H9 (cell line): ENCODE measurements around the gene DLG2. TPM values are rescaled to one million over a fixed set of nuclear protein-coding genes. Genes with fewer than 3 reads are reported as not detected.

ENCODE experiments used
- DNase-seq: peaks from one replicate; pipeline ENCODE4 v3.0.0-alpha.2; 2017
- H2AFZ ChIP-seq: one replicate; pipeline ENCODE4 v1.6.1; 2013; ENCODE audit warnings: mild to moderate bottlenecking, low read length, control low read depth, moderate library complexity
- H2AK5ac ChIP-seq: 2 replicates; pipeline ENCODE4 v1.6.1; 2013; ENCODE audit warnings: low read length, control low read depth, mixed read lengths; ENCODE audit not compliant: insufficient read length
- H2BK120ac ChIP-seq: one replicate; pipeline ENCODE4 v1.6.1; 2013; ENCODE audit warnings: low read depth, mild to moderate bottlenecking, low read length, control low read depth, inconsistent platforms; ENCODE audit not compliant: poor library complexity, severe bottlenecking
- H2BK12ac ChIP-seq: 2 replicates; pipeline ENCODE4 v1.6.1; 2013; ENCODE audit warnings: low read length, control low read depth, mixed read lengths, low read depth; ENCODE audit not compliant: insufficient read length
- H2BK15ac ChIP-seq: 2 replicates; pipeline ENCODE4 v1.6.1; 2013; ENCODE audit warnings: low read depth, low read length, control low read depth
- H2BK20ac ChIP-seq: one replicate; pipeline ENCODE4 v1.6.1; 2013; ENCODE audit warnings: low read depth, mild to moderate bottlenecking, low read length, control low read depth, inconsistent platforms; ENCODE audit not compliant: poor library complexity, severe bottlenecking
- H2BK5ac ChIP-seq: 2 replicates; pipeline ENCODE4 v1.6.1; 2013; ENCODE audit warnings: low read length, control low read depth, mixed read lengths; ENCODE audit not compliant: insufficient read length
- H3K14ac ChIP-seq: 2 replicates; pipeline ENCODE4 v1.6.1; 2013; ENCODE audit warnings: low read length, control low read depth; ENCODE audit not compliant: insufficient read depth
- H3K18ac ChIP-seq: 2 replicates; pipeline ENCODE4 v1.6.1; 2013; ENCODE audit warnings: low read depth, mild to moderate bottlenecking, mixed read lengths, low read length, control low read depth; ENCODE audit not compliant: insufficient read length
- H3K23ac ChIP-seq: 2 replicates; pipeline ENCODE4 v1.6.1; 2013; ENCODE audit warnings: low read length, control low read depth, mixed read lengths, low read depth; ENCODE audit not compliant: insufficient read length
- H3K23me2 ChIP-seq: 2 replicates; pipeline ENCODE4 v1.6.1; 2013; ENCODE audit warnings: low read depth, mild to moderate bottlenecking, mixed read lengths, low read length, control low read depth; ENCODE audit not compliant: insufficient read length, poor library complexity, severe bottlenecking
- H3K27ac ChIP-seq: 2 replicates; pipeline ENCODE4 v1.5.1; 2013; ENCODE audit warnings: low read length, control low read depth, mixed read lengths, low read depth; ENCODE audit not compliant: insufficient read length
- H3K27me3 ChIP-seq: 2 replicates; pipeline ENCODE4 v1.6.1; 2013; ENCODE audit warnings: low read length, control low read depth, inconsistent platforms; ENCODE audit not compliant: insufficient read depth
- H3K4ac ChIP-seq: 2 replicates; pipeline ENCODE4 v1.6.1; 2013; ENCODE audit warnings: low read depth, mild to moderate bottlenecking, control low read depth, inconsistent platforms, low read length, moderate library complexity
- H3K4me1 ChIP-seq: 2 replicates; pipeline ENCODE4 v1.6.1; 2013; ENCODE audit warnings: low read length, control low read depth, inconsistent platforms; ENCODE audit not compliant: insufficient read depth
- H3K4me2 ChIP-seq: 2 replicates; pipeline ENCODE4 v1.6.1; 2013; ENCODE audit warnings: low read length, control low read depth, mixed read lengths; ENCODE audit not compliant: insufficient read length, insufficient read depth
- H3K56ac ChIP-seq: 2 replicates; pipeline ENCODE4 v1.6.1; 2013; ENCODE audit warnings: low read depth, mild to moderate bottlenecking, mixed read lengths, low read length, control low read depth; ENCODE audit not compliant: insufficient read length
- H3K79me1 ChIP-seq: 2 replicates; pipeline ENCODE4 v1.6.1; 2013; ENCODE audit warnings: low read depth, mild to moderate bottlenecking, moderate library complexity, low read length, control low read depth, inconsistent platforms; ENCODE audit not compliant: insufficient read depth, poor library complexity, severe bottlenecking
- H3K79me2 ChIP-seq: 2 replicates; pipeline ENCODE4 v1.6.1; 2013; ENCODE audit warnings: low read length, control low read depth, inconsistent platforms; ENCODE audit not compliant: insufficient read depth
- H3K9ac ChIP-seq: 2 replicates; pipeline ENCODE4 v1.6.1; 2013; ENCODE audit warnings: low read length, control low read depth, mixed read lengths; ENCODE audit not compliant: insufficient read length; ENCODE audit errors: extremely low read depth
- H3K9me3 ChIP-seq: one replicate; pipeline ENCODE4 v1.6.1; 2013; ENCODE audit warnings: low read depth, low read length, inconsistent platforms; ENCODE audit not compliant: control insufficient read depth
- H3T11ph ChIP-seq: one replicate; pipeline ENCODE4 v1.6.1; 2013; ENCODE audit warnings: mild to moderate bottlenecking, low read length, control low read depth, inconsistent platforms
- H4K20me1 ChIP-seq: one replicate; pipeline ENCODE4 v1.6.1; 2013; ENCODE audit not compliant: control insufficient read depth, insufficient read length, insufficient read depth
- H4K5ac ChIP-seq: 2 replicates; pipeline ENCODE4 v1.6.1; 2013; ENCODE audit warnings: low read depth, mild to moderate bottlenecking, mixed read lengths, low read length, control low read depth; ENCODE audit not compliant: insufficient read length
- H4K8ac ChIP-seq: replicated peaks from 2 replicates; pipeline ENCODE4 v1.6.1; 2013; ENCODE audit warnings: low read length, control low read depth, mixed read lengths, low read depth; ENCODE audit not compliant: insufficient read length
- H4K91ac ChIP-seq: 2 replicates; pipeline ENCODE4 v1.6.1; 2013; ENCODE audit warnings: low read depth, mild to moderate bottlenecking, moderate library complexity, mixed read lengths, low read length, control low read depth; ENCODE audit not compliant: insufficient read length
- H3K27ac Mint-ChIP-seq, 3 experiments: 2 replicates in 2 of 3; 3 replicates in 1 of 3; pipeline ENCODE4 v1.8.0; 2020 to 2021; ENCODE audit warnings: mixed read lengths in 3 of 3, mild to moderate bottlenecking in 1 of 3, moderate library complexity in 1 of 3
- H3K27me3 Mint-ChIP-seq: 2 replicates; pipeline ENCODE4 v1.8.0; 2021; ENCODE audit warnings: low read depth, mild to moderate bottlenecking, moderate library complexity, mixed read lengths
- H3K36me3 Mint-ChIP-seq, 3 experiments: 2 replicates in 2 of 3; 3 replicates in 1 of 3; pipeline ENCODE4 v1.8.0; 2020 to 2021; ENCODE audit warnings: low read depth in 3 of 3, mixed read lengths in 3 of 3; ENCODE audit not compliant: insufficient read depth in 1 of 3
- H3K4me1 Mint-ChIP-seq, 2 experiments: 2 replicates each; pipeline ENCODE4 v1.8.0; 2020; ENCODE audit warnings: mixed read lengths in 2 of 2
- H3K4me3 Mint-ChIP-seq, 2 experiments: 2 replicates in 1 of 2; 3 replicates in 1 of 2; pipeline ENCODE4 v1.8.0; 2020 to 2021; ENCODE audit warnings: mild to moderate bottlenecking in 2 of 2, mixed read lengths in 2 of 2, moderate library complexity in 1 of 2
- H3K9me3 Mint-ChIP-seq, 2 experiments: 2 replicates in 1 of 2; 3 replicates in 1 of 2; pipeline ENCODE4 v1.8.0; 2020; ENCODE audit warnings: mild to moderate bottlenecking in 2 of 2, mixed read lengths in 2 of 2, moderate library complexity in 1 of 2
- WGBS: extraction: QIAGEN DNeasy Blood & Tissue Kit; methylation state at CpG from one replicate; pipeline ENCODE4 v1.1.7; 2013; ENCODE audit warnings: missing lambda C conversion rate, low lambda C conversion rate, mixed read lengths; ENCODE audit not compliant: insufficient read length; ENCODE audit errors: extremely low coverage; 5-methylcytosine and 5-hydroxymethylcytosine counted together
- total RNA-seq: library from RNA; stranded (reverse); gene quantifications from 2 replicates; pipeline ENCODE4 v1.2.1, GENCODE V29; 2021
- TF ChIP-seq, protein P1 (sequence below): fragments of 200-600 bp; sonication (generic); conservative IDR thresholded peaks from 3 replicates; pipeline ENCODE4 v1.8.0; 2021; ENCODE audit warnings: antibody characterized with exemption, mild to moderate bottlenecking

The DLG2 gene
- total RNA-seq, 1 experiment from 2014 or later: 8.0 TPM

DNA sequence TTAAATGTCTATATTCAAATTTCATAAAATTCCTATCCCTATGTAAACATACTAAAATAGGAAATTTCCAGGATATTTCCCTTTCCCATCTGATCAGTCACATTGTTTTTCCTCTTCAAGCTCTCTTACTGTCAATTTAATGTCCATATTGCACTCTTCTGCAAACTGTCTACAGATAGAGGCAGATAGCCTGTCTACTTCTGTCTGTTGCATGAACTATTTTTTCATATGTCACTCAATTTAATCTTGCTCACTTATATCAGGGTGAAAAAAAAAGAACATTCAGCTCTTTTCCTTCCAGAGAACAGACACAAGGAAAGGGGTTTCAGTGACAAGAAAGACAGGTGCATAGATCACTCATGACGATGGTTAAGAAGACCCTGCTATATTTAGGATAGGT lies 1327.1 kb downstream of the DLG2 start:
- Histone ChIP-seq H2BK12ac (no peak overlapping the region), H2BK5ac (no peak overlapping the region), H4K5ac (no peak overlapping the region), H2AFZ (no peak overlapping the region), H3K79me2 (no peaks in the 10 kb centered on the region), H4K20me1 (no peaks in the 10 kb centered on the region), H2BK120ac (no peak overlapping the region), H3K27me3 (no peaks in the 10 kb centered on the region), H4K8ac (no peak overlapping the region), H3K14ac (no peak overlapping the region), H2BK20ac (no peak overlapping the region), H3K18ac (no peak overlapping the region), H3K9me3 (no peaks in the 10 kb centered on the region), H4K91ac (no peak overlapping the region), H2AK5ac (no peak overlapping the region), H3K4me1 (no peaks in the 10 kb centered on the region), H3K79me1 (no peaks in the 10 kb centered on the region), H3K23ac (no peak overlapping the region), H3K4ac (no peak overlapping the region), H3K4me2 (no peak overlapping the region), H3K23me2 (no peaks in the 10 kb centered on the region), H3K9ac (no peak overlapping the region), H3K56ac (no peak overlapping the region), H3T11ph (no peak overlapping the region), H3K27ac (no peak overlapping the region), H2BK15ac (no peak overlapping the region)
- no peak overlapping the region for H3K27ac Mint-ChIP-seq
- TF ChIP-seq, protein P1, sequence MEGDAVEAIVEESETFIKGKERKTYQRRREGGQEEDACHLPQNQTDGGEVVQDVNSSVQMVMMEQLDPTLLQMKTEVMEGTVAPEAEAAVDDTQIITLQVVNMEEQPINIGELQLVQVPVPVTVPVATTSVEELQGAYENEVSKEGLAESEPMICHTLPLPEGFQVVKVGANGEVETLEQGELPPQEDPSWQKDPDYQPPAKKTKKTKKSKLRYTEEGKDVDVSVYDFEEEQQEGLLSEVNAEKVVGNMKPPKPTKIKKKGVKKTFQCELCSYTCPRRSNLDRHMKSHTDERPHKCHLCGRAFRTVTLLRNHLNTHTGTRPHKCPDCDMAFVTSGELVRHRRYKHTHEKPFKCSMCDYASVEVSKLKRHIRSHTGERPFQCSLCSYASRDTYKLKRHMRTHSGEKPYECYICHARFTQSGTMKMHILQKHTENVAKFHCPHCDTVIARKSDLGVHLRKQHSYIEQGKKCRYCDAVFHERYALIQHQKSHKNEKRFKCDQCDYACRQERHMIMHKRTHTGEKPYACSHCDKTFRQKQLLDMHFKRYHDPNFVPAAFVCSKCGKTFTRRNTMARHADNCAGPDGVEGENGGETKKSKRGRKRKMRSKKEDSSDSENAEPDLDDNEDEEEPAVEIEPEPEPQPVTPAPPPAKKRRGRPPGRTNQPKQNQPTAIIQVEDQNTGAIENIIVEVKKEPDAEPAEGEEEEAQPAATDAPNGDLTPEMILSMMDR: no peak
- no CpG with 5 or more reads among the region's 1 CpG for WGBS
- H3K4me3 Mint-ChIP-seq: no peak overlapping the region
- H3K27me3 Mint-ChIP-seq: no peaks in the 10 kb centered on the region
- H3K9me3 Mint-ChIP-seq: no peaks in the 10 kb centered on the region; a peak in 2 of 5 replicates
- H3K36me3 Mint-ChIP-seq: no peaks in the 10 kb centered on the region; a peak in 1 of 7 replicates
- H3K4me1 Mint-ChIP-seq: no peaks in the 10 kb centered on the region
- DNase-seq: no peak
